HFFc6 (cell line): Measurements from ENCODE around the gene MYH10. TPM values are rescaled to one million over a fixed set of nuclear protein-coding genes. Genes with fewer than 3 reads are reported as not detected.

Experiments
- DNase-seq: peaks from one replicate; pipeline ENCODE4 v3.0.0-alpha.2; 2018
- H3K27ac Mint-ChIP-seq: 2 replicates; pipeline ENCODE4 v1.8.0; 2020; ENCODE audit warnings: mild to moderate bottlenecking, mixed read lengths
- H3K27me3 Mint-ChIP-seq: 2 replicates; pipeline ENCODE4 v1.8.0; 2021; ENCODE audit warnings: mild to moderate bottlenecking, moderate library complexity, mixed read lengths; ENCODE audit not compliant: insufficient read depth
- H3K36me3 Mint-ChIP-seq: 2 replicates; pipeline ENCODE4 v1.8.0; 2021; ENCODE audit warnings: low read depth, mixed read lengths
- H3K4me1 Mint-ChIP-seq: 2 replicates; pipeline ENCODE4 v1.8.0; 2020; ENCODE audit warnings: low read depth, mixed read lengths
- H3K4me3 Mint-ChIP-seq: 2 replicates; pipeline ENCODE4 v1.8.0; 2020; ENCODE audit warnings: mild to moderate bottlenecking, moderate library complexity, mixed read lengths
- H3K9me3 Mint-ChIP-seq: 2 replicates; pipeline ENCODE4 v1.8.0; 2020; ENCODE audit warnings: mild to moderate bottlenecking, mixed read lengths
- CTCF ChIP-seq: fragments of 200-600 bp; sonication (generic); IDR thresholded peaks from 2 replicates; pipeline ENCODE4 v1.5.0; 2021; ENCODE audit warnings: antibody characterized with exemption, mild to moderate bottlenecking
- long read RNA-seq: library from polyadenylated mRNA; unstranded; transcript quantifications from one replicate; pipeline ENCODE4 v2.0.0, GENCODE V29; 2019
- total RNA-seq, 6 experiments: library from RNA; stranded (reverse); fragmentation: NEBNext Ultra II Directional; extraction: Animal tissue kit (Norgen Biotek cat#: 25700); gene quantifications; 2 replicates in 1 of 6; 3 replicates in 5 of 6; pipeline ENCODE4 v1.2.3, GENCODE V29; 2021

MYH10 gene
- 10 to 100 TPM; 54.0 to 63.3 (median 58.3) TPM for total RNA-seq
- long read RNA-seq, partial matches to known transcripts = 35 of 40 reads
- long read RNA-seq, other reads (novel, unspliced or antisense) = 5 of 40 reads

DNA sequence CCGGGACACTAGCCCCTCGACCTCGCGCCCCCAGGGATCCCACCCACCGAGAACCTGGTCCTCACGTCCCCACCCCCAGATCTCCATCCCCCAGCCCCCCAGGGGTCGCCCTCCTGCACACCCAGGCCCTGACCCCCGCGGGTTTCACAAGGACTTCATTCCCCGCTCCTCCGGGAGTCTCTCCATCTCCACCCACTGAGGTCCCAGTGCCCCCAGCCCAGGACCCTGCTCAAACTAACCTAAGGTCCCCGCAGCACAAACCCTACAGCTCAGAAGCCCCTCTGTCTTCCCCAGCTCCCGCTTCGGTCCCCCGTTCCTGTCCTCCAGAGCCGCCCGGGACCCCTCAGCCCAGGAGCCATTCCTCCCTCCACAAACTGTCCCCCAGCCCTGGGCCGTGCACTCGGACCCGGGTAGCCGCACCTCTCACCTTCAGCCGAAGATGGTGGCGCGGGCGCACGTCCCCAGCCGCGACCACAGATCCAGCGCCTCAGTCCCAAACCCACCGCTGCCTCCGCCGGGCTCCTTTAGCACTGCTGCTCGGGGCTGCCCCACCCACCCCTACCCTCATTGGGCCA, at the start of gene MYH10:
Gene MYH10 (minus strand): TSS at position 499 of the 575 bp plus-strand sequence. CDS start 7,479 bp downstream, outside the sequence.
- peaks cover 21% of the 10 kb centered on the region for H3K4me1 Mint-ChIP-seq
- peak within 1 kb of the TSS; percentile 97 for H3K4me3 Mint-ChIP-seq
- no peaks in the 10 kb centered on the region for H3K36me3 Mint-ChIP-seq
- no peaks in the 10 kb centered on the region for H3K9me3 Mint-ChIP-seq
- peaks cover 5% of the 10 kb centered on the region; the same call in 1 of the 2 replicates for H3K27me3 Mint-ChIP-seq
- TF ChIP-seq CTCF = no peak
- H3K27ac Mint-ChIP-seq = peak within 1 kb of the TSS; percentile 92
- no peak for DNase-seq

GRCh38 chr17:8679126-8679525, 48.6 kb upstream of the MYH10 start:
- H3K4me3 Mint-ChIP-seq = no peak overlapping the region
- TF ChIP-seq CTCF = no peak
- no peaks in the 10 kb centered on the region for H3K36me3 Mint-ChIP-seq
- H3K27ac Mint-ChIP-seq = no peak overlapping the region
- no peak for DNase-seq
- H3K9me3 Mint-ChIP-seq = peaks cover 10% of the 10 kb centered on the region; the same call in 1 of the 2 replicates
- H3K27me3 Mint-ChIP-seq = peaks cover 15% of the 10 kb centered on the region
- peaks cover 23% of the 10 kb centered on the region for H3K4me1 Mint-ChIP-seq

GRCh38 chr17:8675306-8675705, 44.8 kb upstream of the MYH10 start:
- TF ChIP-seq CTCF = no peak
- H3K9me3 Mint-ChIP-seq = peaks cover 10% of the 10 kb centered on the region; the same call in 1 of the 2 replicates
- H3K27ac Mint-ChIP-seq = no peak overlapping the region
- peaks cover 15% of the 10 kb centered on the region for H3K27me3 Mint-ChIP-seq
- H3K36me3 Mint-ChIP-seq = no peaks in the 10 kb centered on the region
- no peak for DNase-seq
- no peak overlapping the region for H3K4me3 Mint-ChIP-seq
- H3K4me1 Mint-ChIP-seq = 0 out of 2 replicates have a peak, but pooled peaks cover 9% of the 10 kb centered on the region

GRCh38 chr17:8674344-8675305, 44.1 kb upstream of the MYH10 start:
- 0 out of 2 replicates have a peak, but pooled peaks cover 9% of the 10 kb centered on the region for H3K4me1 Mint-ChIP-seq
- no peaks in the 10 kb centered on the region for H3K36me3 Mint-ChIP-seq
- no peak overlapping the region for H3K4me3 Mint-ChIP-seq
- H3K27ac Mint-ChIP-seq = no peak overlapping the region
- H3K27me3 Mint-ChIP-seq = peaks cover 15% of the 10 kb centered on the region
- DNase-seq = no peak
- no peak for TF ChIP-seq CTCF
- H3K9me3 Mint-ChIP-seq = peaks cover 10% of the 10 kb centered on the region; the same call in 1 of the 2 replicates

GRCh38 chr17:8673612-8674011, 43.1 kb upstream of the MYH10 start:
- Mint-ChIP-seq H3K9me3 (peaks cover 7% of the 10 kb centered on the region; the same call in 1 of the 2 replicates), H3K36me3 (no peaks in the 10 kb centered on the region), H3K27ac (no peak overlapping the region), H3K27me3 (peaks cover 16% of the 10 kb centered on the region), H3K4me3 (no peak overlapping the region), H3K4me1 (0 out of 2 replicates have a peak, but pooled peaks cover 9% of the 10 kb centered on the region)
- DNase-seq = no peak
- TF ChIP-seq CTCF = no peak
